ENCODE data around the gene PROM1. TPM values are rescaled to one million over a fixed set of nuclear protein-coding genes. Genes with fewer than 3 reads are reported as not detected.

Gene PROM1
- total and polyA plus RNA-seq, 2 experiments from 2014 or later, result 36.6 to 66.6 TPM

DNA sequence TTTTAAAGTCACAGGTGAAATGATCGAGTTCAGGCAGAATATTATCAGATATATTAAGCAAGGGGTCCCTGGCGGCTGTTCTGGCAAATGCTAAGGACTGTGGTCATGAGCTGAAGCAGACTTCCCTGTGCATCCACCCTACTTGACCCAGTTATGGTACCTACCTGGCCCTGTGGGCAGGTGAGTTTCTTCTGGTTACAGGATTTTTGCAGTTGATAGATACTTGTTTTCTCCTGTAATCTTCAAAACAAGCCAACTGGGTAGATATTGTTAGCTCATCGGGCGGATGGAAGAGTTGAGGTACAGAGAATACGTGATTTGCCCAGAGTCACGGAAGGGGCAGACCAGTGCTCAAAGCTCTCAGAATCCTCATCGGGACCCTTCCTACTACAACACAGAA lies 18.5 kb upstream of the PROM1 start:
- Histone ChIP-seq H3K27ac (ENCODE audit: low read depth) (no peak overlapping the region), H4K20me1 (replicated peaks; ENCODE audit: insufficient read depth) (no peaks in the 10 kb centered on the region), H3K79me2 (replicated peaks; ENCODE audit: insufficient read depth) (no peaks in the 10 kb centered on the region), H3K9me2 (ENCODE audit: insufficient read depth) (no peaks in the 10 kb centered on the region), H3K4me2 (no peak overlapping the region), H3K27me3 (ENCODE audit: insufficient read depth) (no peaks in the 10 kb centered on the region), H3K36me3 (ENCODE audit: insufficient read depth) (no peaks in the 10 kb centered on the region), H3K4me3 (no peak overlapping the region), H2AFZ (no peak overlapping the region), H3K4me1 (ENCODE audit: insufficient read depth) (peaks cover 10% of the 10 kb centered on the region), H3F3A (replicated peaks; ENCODE audit: low read depth) (no peaks in the 10 kb centered on the region)
- Mint-ChIP-seq H3K4me3 (no peak overlapping the region), H3K9me3 (no peaks in the 10 kb centered on the region), H3K4me1 (peaks cover 9% of the 10 kb centered on the region; the same call in 2 of the 3 replicates), H3K36me3 (ENCODE audit: low read depth) (no peaks in the 10 kb centered on the region), H3K27ac (no peak overlapping the region), H3K27me3 (ENCODE audit: insufficient read depth, low read depth, poor library complexity) (no peaks in the 10 kb centered on the region)
- DNase-seq (ENCODE audit: low spot score) (no peak), ATAC-seq (no peak)
- TF ChIP-seq NANOG (IDR thresholded peaks at IDR 0.05; ENCODE audit: borderline replicate concordance) (no peak), ZNF114 (CRISPR knock-in tag; IDR thresholded peaks at IDR 0.05) (no peak), ZNF331 (CRISPR knock-in tag; IDR thresholded peaks at IDR 0.05; ENCODE audit: low read depth) (no peak), EZH2phosphoT487 (IDR thresholded peaks at IDR 0.05; ENCODE audit: unreplicated experiment) (no peak), ZNF462 (CRISPR knock-in tag; IDR thresholded peaks at IDR 0.05) (no peak), EZH2 (IDR thresholded peaks at IDR 0.05; ENCODE audit: low read depth, unreplicated experiment) (no peak), STAT1 (IDR thresholded peaks at IDR 0.05; ENCODE audit: unreplicated experiment) (no peak), POLR2AphosphoS5 (IDR thresholded peaks at IDR 0.05; ENCODE audit: low read depth) (no peak), CREB1 (CRISPR knock-in tag; IDR thresholded peaks at IDR 0.05; ENCODE audit: low read depth) (no peak), JUNB (IDR thresholded peaks at IDR 0.05; ENCODE audit: unreplicated experiment) (no peak)
- TF ChIP-seq, protein P1, sequence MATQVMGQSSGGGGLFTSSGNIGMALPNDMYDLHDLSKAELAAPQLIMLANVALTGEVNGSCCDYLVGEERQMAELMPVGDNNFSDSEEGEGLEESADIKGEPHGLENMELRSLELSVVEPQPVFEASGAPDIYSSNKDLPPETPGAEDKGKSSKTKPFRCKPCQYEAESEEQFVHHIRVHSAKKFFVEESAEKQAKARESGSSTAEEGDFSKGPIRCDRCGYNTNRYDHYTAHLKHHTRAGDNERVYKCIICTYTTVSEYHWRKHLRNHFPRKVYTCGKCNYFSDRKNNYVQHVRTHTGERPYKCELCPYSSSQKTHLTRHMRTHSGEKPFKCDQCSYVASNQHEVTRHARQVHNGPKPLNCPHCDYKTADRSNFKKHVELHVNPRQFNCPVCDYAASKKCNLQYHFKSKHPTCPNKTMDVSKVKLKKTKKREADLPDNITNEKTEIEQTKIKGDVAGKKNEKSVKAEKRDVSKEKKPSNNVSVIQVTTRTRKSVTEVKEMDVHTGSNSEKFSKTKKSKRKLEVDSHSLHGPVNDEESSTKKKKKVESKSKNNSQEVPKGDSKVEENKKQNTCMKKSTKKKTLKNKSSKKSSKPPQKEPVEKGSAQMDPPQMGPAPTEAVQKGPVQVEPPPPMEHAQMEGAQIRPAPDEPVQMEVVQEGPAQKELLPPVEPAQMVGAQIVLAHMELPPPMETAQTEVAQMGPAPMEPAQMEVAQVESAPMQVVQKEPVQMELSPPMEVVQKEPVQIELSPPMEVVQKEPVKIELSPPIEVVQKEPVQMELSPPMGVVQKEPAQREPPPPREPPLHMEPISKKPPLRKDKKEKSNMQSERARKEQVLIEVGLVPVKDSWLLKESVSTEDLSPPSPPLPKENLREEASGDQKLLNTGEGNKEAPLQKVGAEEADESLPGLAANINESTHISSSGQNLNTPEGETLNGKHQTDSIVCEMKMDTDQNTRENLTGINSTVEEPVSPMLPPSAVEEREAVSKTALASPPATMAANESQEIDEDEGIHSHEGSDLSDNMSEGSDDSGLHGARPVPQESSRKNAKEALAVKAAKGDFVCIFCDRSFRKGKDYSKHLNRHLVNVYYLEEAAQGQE (IDR thresholded peaks at IDR 0.05; ENCODE audit: unreplicated experiment), result no peak
- TF ChIP-seq, protein P2, sequence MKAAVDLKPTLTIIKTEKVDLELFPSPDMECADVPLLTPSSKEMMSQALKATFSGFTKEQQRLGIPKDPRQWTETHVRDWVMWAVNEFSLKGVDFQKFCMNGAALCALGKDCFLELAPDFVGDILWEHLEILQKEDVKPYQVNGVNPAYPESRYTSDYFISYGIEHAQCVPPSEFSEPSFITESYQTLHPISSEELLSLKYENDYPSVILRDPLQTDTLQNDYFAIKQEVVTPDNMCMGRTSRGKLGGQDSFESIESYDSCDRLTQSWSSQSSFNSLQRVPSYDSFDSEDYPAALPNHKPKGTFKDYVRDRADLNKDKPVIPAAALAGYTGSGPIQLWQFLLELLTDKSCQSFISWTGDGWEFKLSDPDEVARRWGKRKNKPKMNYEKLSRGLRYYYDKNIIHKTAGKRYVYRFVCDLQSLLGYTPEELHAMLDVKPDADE (IDR thresholded peaks at IDR 0.05), result no peak
- TF ChIP-seq, protein P3, sequence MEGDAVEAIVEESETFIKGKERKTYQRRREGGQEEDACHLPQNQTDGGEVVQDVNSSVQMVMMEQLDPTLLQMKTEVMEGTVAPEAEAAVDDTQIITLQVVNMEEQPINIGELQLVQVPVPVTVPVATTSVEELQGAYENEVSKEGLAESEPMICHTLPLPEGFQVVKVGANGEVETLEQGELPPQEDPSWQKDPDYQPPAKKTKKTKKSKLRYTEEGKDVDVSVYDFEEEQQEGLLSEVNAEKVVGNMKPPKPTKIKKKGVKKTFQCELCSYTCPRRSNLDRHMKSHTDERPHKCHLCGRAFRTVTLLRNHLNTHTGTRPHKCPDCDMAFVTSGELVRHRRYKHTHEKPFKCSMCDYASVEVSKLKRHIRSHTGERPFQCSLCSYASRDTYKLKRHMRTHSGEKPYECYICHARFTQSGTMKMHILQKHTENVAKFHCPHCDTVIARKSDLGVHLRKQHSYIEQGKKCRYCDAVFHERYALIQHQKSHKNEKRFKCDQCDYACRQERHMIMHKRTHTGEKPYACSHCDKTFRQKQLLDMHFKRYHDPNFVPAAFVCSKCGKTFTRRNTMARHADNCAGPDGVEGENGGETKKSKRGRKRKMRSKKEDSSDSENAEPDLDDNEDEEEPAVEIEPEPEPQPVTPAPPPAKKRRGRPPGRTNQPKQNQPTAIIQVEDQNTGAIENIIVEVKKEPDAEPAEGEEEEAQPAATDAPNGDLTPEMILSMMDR (conservative IDR thresholded peaks at IDR 0.05; ENCODE audit: low read depth in 2 of 2), result no peak
